ENCODE data around the gene SND1.

SND1 gene

DNA sequence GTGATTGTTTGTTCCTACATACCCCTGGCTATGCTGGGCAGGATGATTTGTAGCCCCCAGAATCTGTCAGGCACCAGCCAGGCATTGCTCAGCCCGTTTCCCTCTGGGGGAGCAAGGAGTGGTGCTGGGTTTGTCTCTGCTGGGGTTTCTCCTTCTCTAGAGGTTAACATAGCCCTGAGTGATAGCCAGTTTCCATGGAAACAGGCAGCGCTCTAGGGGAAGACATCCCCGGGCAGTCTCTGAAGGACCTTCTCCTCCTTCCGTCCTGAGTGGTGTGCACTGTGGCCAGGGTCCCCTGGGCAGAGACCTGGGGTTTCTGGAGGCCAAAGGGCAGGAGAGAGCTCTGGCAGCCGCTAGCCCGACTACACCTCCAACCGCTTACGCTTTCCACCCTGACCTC lies 429.8 kb downstream of the SND1 start:
- ATAC-seq: no peak
- TF ChIP-seq SNAI2 (CRISPR knock-in tag; IDR thresholded peaks at IDR 0.05) (no peak), GLIS3 (CRISPR knock-in tag; IDR thresholded peaks at IDR 0.05) (no peak), ZNF8 (CRISPR knock-in tag; IDR thresholded peaks at IDR 0.05) (no peak), ZNF565 (CRISPR knock-in tag; conservative IDR thresholded peaks at IDR 0.05; ENCODE audit: low read depth) (no peak), ZNF70 (CRISPR knock-in tag; IDR thresholded peaks at IDR 0.05) (no peak), ZC3H10 (CRISPR knock-in tag; IDR thresholded peaks at IDR 0.05) (no peak), ESRRG (CRISPR knock-in tag; IDR thresholded peaks at IDR 0.05) (no peak), CSDC2 (CRISPR knock-in tag; IDR thresholded peaks at IDR 0.05) (no peak), TCF4 (CRISPR knock-in tag; IDR thresholded peaks at IDR 0.05; ENCODE audit: borderline replicate concordance) (no peak), TOX (CRISPR knock-in tag; IDR thresholded peaks at IDR 0.05; ENCODE audit: borderline replicate concordance) (no peak), ARNTL (CRISPR knock-in tag; IDR thresholded peaks at IDR 0.05; ENCODE audit: borderline replicate concordance, low read depth) (no peak), ZFP3 (CRISPR knock-in tag; IDR thresholded peaks at IDR 0.05) (no peak), BACH2 (CRISPR knock-in tag; IDR thresholded peaks at IDR 0.05; ENCODE audit: borderline replicate concordance) (no peak), RARB (CRISPR knock-in tag; IDR thresholded peaks at IDR 0.05) (no peak), PPARA (CRISPR knock-in tag; IDR thresholded peaks at IDR 0.05; ENCODE audit: borderline replicate concordance) (no peak), ZFP30 (CRISPR knock-in tag; IDR thresholded peaks at IDR 0.05) (no peak)
- TF ChIP-seq, protein P1, sequence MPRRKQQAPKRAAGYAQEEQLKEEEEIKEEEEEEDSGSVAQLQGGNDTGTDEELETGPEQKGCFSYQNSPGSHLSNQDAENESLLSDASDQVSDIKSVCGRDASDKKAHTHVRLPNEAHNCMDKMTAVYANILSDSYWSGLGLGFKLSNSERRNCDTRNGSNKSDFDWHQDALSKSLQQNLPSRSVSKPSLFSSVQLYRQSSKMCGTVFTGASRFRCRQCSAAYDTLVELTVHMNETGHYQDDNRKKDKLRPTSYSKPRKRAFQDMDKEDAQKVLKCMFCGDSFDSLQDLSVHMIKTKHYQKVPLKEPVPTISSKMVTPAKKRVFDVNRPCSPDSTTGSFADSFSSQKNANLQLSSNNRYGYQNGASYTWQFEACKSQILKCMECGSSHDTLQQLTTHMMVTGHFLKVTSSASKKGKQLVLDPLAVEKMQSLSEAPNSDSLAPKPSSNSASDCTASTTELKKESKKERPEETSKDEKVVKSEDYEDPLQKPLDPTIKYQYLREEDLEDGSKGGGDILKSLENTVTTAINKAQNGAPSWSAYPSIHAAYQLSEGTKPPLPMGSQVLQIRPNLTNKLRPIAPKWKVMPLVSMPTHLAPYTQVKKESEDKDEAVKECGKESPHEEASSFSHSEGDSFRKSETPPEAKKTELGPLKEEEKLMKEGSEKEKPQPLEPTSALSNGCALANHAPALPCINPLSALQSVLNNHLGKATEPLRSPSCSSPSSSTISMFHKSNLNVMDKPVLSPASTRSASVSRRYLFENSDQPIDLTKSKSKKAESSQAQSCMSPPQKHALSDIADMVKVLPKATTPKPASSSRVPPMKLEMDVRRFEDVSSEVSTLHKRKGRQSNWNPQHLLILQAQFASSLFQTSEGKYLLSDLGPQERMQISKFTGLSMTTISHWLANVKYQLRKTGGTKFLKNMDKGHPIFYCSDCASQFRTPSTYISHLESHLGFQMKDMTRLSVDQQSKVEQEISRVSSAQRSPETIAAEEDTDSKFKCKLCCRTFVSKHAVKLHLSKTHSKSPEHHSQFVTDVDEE (CRISPR knock-in tag; IDR thresholded peaks at IDR 0.05): no peak
- TF ChIP-seq, protein P2, sequence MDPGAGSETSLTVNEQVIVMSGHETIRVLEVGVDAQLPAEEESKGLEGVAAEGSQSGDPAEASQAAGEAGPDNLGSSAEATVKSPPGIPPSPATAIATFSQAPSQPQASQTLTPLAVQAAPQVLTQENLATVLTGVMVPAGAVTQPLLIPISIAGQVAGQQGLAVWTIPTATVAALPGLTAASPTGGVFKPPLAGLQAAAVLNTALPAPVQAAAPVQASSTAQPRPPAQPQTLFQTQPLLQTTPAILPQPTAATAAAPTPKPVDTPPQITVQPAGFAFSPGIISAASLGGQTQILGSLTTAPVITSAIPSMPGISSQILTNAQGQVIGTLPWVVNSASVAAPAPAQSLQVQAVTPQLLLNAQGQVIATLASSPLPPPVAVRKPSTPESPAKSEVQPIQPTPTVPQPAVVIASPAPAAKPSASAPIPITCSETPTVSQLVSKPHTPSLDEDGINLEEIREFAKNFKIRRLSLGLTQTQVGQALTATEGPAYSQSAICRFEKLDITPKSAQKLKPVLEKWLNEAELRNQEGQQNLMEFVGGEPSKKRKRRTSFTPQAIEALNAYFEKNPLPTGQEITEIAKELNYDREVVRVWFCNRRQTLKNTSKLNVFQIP (CRISPR knock-in tag; IDR thresholded peaks at IDR 0.05; ENCODE audit: borderline replicate concordance, low read depth): no peak
- TF ChIP-seq, protein P3, sequence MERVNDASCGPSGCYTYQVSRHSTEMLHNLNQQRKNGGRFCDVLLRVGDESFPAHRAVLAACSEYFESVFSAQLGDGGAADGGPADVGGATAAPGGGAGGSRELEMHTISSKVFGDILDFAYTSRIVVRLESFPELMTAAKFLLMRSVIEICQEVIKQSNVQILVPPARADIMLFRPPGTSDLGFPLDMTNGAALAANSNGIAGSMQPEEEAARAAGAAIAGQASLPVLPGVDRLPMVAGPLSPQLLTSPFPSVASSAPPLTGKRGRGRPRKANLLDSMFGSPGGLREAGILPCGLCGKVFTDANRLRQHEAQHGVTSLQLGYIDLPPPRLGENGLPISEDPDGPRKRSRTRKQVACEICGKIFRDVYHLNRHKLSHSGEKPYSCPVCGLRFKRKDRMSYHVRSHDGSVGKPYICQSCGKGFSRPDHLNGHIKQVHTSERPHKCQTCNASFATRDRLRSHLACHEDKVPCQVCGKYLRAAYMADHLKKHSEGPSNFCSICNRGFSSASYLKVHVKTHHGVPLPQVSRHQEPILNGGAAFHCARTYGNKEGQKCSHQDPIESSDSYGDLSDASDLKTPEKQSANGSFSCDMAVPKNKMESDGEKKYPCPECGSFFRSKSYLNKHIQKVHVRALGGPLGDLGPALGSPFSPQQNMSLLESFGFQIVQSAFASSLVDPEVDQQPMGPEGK (CRISPR knock-in tag; IDR thresholded peaks at IDR 0.05; ENCODE audit: borderline replicate concordance): no peak
- TF ChIP-seq, protein P4, sequence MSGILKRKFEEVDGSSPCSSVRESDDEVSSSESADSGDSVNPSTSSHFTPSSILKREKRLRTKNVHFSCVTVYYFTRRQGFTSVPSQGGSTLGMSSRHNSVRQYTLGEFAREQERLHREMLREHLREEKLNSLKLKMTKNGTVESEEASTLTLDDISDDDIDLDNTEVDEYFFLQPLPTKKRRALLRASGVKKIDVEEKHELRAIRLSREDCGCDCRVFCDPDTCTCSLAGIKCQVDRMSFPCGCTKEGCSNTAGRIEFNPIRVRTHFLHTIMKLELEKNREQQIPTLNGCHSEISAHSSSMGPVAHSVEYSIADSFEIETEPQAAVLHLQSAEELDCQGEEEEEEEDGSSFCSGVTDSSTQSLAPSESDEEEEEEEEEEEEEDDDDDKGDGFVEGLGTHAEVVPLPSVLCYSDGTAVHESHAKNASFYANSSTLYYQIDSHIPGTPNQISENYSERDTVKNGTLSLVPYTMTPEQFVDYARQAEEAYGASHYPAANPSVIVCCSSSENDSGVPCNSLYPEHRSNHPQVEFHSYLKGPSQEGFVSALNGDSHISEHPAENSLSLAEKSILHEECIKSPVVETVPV (CRISPR knock-in tag; IDR thresholded peaks at IDR 0.05): no peak

- no peak for ATAC-seq
Observed at GRCh38 chr7:128082431-128082830, 430.4 kb downstream of the SND1 start.

More at GRCh38 chr7:128082431-128082830, 430.4 kb downstream of the SND1 start:
- TF ChIP-seq BACH2 (CRISPR knock-in tag; IDR thresholded peaks at IDR 0.05; ENCODE audit: borderline replicate concordance) (no peak), ISL1 (CRISPR knock-in tag; IDR thresholded peaks at IDR 0.05) (no peak), ZC3H10 (CRISPR knock-in tag; IDR thresholded peaks at IDR 0.05) (no peak), RARB (CRISPR knock-in tag; IDR thresholded peaks at IDR 0.05) (no peak), TOX (CRISPR knock-in tag; IDR thresholded peaks at IDR 0.05; ENCODE audit: borderline replicate concordance) (no peak), SNAI2 (CRISPR knock-in tag; IDR thresholded peaks at IDR 0.05) (no peak), GLIS3 (CRISPR knock-in tag; IDR thresholded peaks at IDR 0.05) (no peak), PPARA (CRISPR knock-in tag; IDR thresholded peaks at IDR 0.05; ENCODE audit: borderline replicate concordance) (no peak)
- TF ChIP-seq, protein P2 (CRISPR knock-in tag; IDR thresholded peaks at IDR 0.05; ENCODE audit: borderline replicate concordance, low read depth): no peak
- TF ChIP-seq, protein P1 (CRISPR knock-in tag; IDR thresholded peaks at IDR 0.05): no peak
- TF ChIP-seq, protein P5, sequence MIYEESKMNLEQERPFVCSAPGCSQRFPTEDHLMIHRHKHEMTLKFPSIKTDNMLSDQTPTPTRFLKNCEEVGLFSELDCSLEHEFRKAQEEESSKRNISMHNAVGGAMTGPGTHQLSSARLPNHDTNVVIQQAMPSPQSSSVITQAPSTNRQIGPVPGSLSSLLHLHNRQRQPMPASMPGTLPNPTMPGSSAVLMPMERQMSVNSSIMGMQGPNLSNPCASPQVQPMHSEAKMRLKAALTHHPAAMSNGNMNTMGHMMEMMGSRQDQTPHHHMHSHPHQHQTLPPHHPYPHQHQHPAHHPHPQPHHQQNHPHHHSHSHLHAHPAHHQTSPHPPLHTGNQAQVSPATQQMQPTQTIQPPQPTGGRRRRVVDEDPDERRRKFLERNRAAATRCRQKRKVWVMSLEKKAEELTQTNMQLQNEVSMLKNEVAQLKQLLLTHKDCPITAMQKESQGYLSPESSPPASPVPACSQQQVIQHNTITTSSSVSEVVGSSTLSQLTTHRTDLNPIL (CRISPR knock-in tag; IDR thresholded peaks at IDR 0.05; ENCODE audit: low read depth): no peak
